Panc1 (cell line): Measurements from ENCODE around the gene PTX4. TPM values are rescaled to one million over a fixed set of nuclear protein-coding genes. Genes with fewer than 3 reads are reported as not detected.

Source experiments
- ATAC-seq: fragments of 200-7000 bp; cut with Tn5 transposase; 2 replicates; pipeline ENCODE4 v1.9.1; 2020; ENCODE audit warnings: mild to moderate bottlenecking, moderate library complexity
- BruUV-seq: library from RNA; stranded (reverse); fragments of 400-500 nt; replicated peaks from 2 replicates; lab custom pipeline; 2021; lab: Mats Ljungman, UMichigan
- CTCF ChIA-PET: fragments of 300-600 bp; sonication (Branson Sonifier 250); formaldehyde crosslinking; loops from one replicate; lab custom pipeline; 2022; ENCODE audit warnings: antibody characterized with exemption; lab: Charles Lee
- POLR2A ChIA-PET: fragments of 300-600 bp; sonication (Branson Sonifier 250); formaldehyde crosslinking; loops from one replicate; lab custom pipeline; 2022; ENCODE audit warnings: antibody characterized with exemption; lab: Charles Lee
- DNase-seq: peaks from one replicate; pipeline ENCODE4 v3.0.0-alpha.2; 2010; ENCODE audit warnings: low read depth, low spot score
- H3K27ac ChIP-seq: 2 replicates; pipeline ENCODE4 v1.5.1; 2011; ENCODE audit warnings: mild to moderate bottlenecking, low read length, inconsistent platforms
- H3K27me3 ChIP-seq: fragments of 200-500 bp; sonication (Bioruptor generic); 2 replicates; pipeline ENCODE4 v1.6.0; 2014; ENCODE audit warnings: low read length, inconsistent platforms; ENCODE audit not compliant: control insufficient read depth, insufficient read depth
- H3K36me3 ChIP-seq: fragments of 200-500 bp; sonication (Bioruptor generic); 2 replicates; pipeline ENCODE4 v1.5.1; 2014; ENCODE audit warnings: inconsistent platforms, mild to moderate bottlenecking, low read length, moderate library complexity; ENCODE audit not compliant: control insufficient read depth, insufficient read depth
- H3K4me1 ChIP-seq: 2 replicates; pipeline ENCODE4 v1.5.1; 2011; ENCODE audit warnings: inconsistent platforms, mild to moderate bottlenecking, low read length, moderate library complexity; ENCODE audit not compliant: control insufficient read depth, insufficient read depth
- H3K4me3 ChIP-seq, 2 experiments: 2 replicates each; pipeline ENCODE4 v1.5.1; 2011 to 2012; ENCODE audit warnings: low read depth in 2 of 2, low read length in 2 of 2, mild to moderate bottlenecking in 2 of 2, inconsistent platforms in 1 of 2, moderate library complexity in 1 of 2
- H3K9me3 ChIP-seq: fragments of 200-500 bp; sonication (Bioruptor generic); 2 replicates; pipeline ENCODE4 v1.5.1; 2014; ENCODE audit warnings: low read depth, mild to moderate bottlenecking, inconsistent platforms, low read length, moderate library complexity; ENCODE audit not compliant: control insufficient read depth, insufficient read depth
- CTCF ChIP-seq: fragments of 450-650 bp; IDR thresholded peaks from 2 replicates; pipeline ENCODE4 v1.5.1; 2017; ENCODE audit warnings: mild to moderate bottlenecking
- POLR2AphosphoS5 ChIP-seq: IDR thresholded peaks from 2 replicates; pipeline ENCODE4 v1.6.1; 2012; ENCODE audit warnings: mild to moderate bottlenecking, low read depth, low read length, moderate library complexity
- REST ChIP-seq, 2 experiments: IDR thresholded peaks; 2 replicates each; pipeline ENCODE4 v1.6.1; 2011 to 2012; ENCODE audit warnings: low read depth in 2 of 2, control low read depth in 1 of 2, low read length in 1 of 2, mild to moderate bottlenecking in 1 of 2, moderate library complexity in 1 of 2; ENCODE audit not compliant: insufficient read depth in 1 of 2
- SIN3A ChIP-seq: IDR thresholded peaks from 2 replicates; pipeline ENCODE4 v1.6.1; 2012; ENCODE audit warnings: low read depth, mild to moderate bottlenecking, low read length, moderate library complexity, borderline replicate concordance; ENCODE audit not compliant: insufficient read depth
- TCF7L2 ChIP-seq: IDR thresholded peaks from 2 replicates; pipeline ENCODE4 v1.6.1; 2011; ENCODE audit warnings: mild to moderate bottlenecking, low read depth, low read length, inconsistent platforms
- in situ Hi-C: cut with HindIII; loops from 2 replicates; pipeline ENCODE4 v1.10.0; 2016; ENCODE audit warnings: low sequenced_read_pairs, low pct_unique_long_range_greater_than_20kb
- intact Hi-C: fragments of 100-400 bp; cut with micrococcal nuclease; formaldehyde crosslinking; loops from one replicate; pipeline ENCODE4 v1.10.0; 2022; ENCODE audit not compliant: unreplicated experiment
- total RNA-seq: library from RNA; stranded (reverse); gene quantifications from one replicate; pipeline ENCODE4 v1.2.1, GENCODE V29; 2021; ENCODE audit not compliant: unreplicated experiment

Gene PTX4
- total RNA-seq, 1 experiment from 2014 or later, result not detected

- no peak for ATAC-seq
- POLR2A ChIA-PET, result no interaction called here
- Histone ChIP-seq H3K27ac (no peak overlapping the region), H3K4me1 (no peaks in the 10 kb centered on the region), H3K9me3 (no peaks in the 10 kb centered on the region), H3K36me3 (no peaks in the 10 kb centered on the region), H3K27me3 (no peaks in the 10 kb centered on the region), H3K4me3 (no peak overlapping the region)
- CTCF ChIA-PET, result no interaction called here
- no TSS peak for BruUV-seq
- no peak for DNase-seq
- no peak for TF ChIP-seq SIN3A
- no peak for TF ChIP-seq CTCF
- TF ChIP-seq POLR2AphosphoS5, result no peak
- TF ChIP-seq REST (IDR thresholded peaks at IDR 0.05; ENCODE audit: insufficient read depth in 1 of 2, low read depth in 2 of 2, low read length in 1 of 2), result no peak
- TF ChIP-seq TCF7L2, result no peak
- intact Hi-C loops, result no loop called here
- in situ Hi-C loops, result no loop called here
These were observed 24.4 kb downstream of the PTX4 start for GRCh38 chr16:1464196-1464893.

GRCh38 chr16:1461146-1461545, 27.6 kb downstream of the PTX4 start:
- DNase-seq (no peak), ATAC-seq (no peak)
- no peak for TF ChIP-seq CTCF
- TF ChIP-seq SIN3A, result no peak
- no peak for TF ChIP-seq TCF7L2
- TF ChIP-seq POLR2AphosphoS5, result no peak
- TF ChIP-seq REST (IDR thresholded peaks at IDR 0.05; ENCODE audit: insufficient read depth in 1 of 2, low read depth in 2 of 2, low read length in 1 of 2), result no peak
- Histone ChIP-seq H3K4me1 (no peaks in the 10 kb centered on the region), H3K27ac (no peak overlapping the region), H3K4me3 (no peak overlapping the region), H3K36me3 (no peaks in the 10 kb centered on the region), H3K27me3 (no peaks in the 10 kb centered on the region), H3K9me3 (no peaks in the 10 kb centered on the region)
- CTCF ChIA-PET, result no interaction called here
- intact Hi-C loops, result no loop called here
- no TSS peak for BruUV-seq
- in situ Hi-C loops, result no loop called here
- POLR2A ChIA-PET, result no interaction called here
